ENCODE measurements around the gene WASHC4.

The WASHC4 gene

GRCh38 chr12:105200385-105200784, 92.9 kb downstream of the WASHC4 start:
- no peaks in the 10 kb centered on the region for H3K79me2 ChIP-seq (ENCODE audit: insufficient read depth, low read length)
- H3K4me1 ChIP-seq (ENCODE audit: insufficient read depth, low read length, severe bottlenecking) = no peaks in the 10 kb centered on the region
- H3K36me3 ChIP-seq (ENCODE audit: insufficient read depth, low read length) = no peaks in the 10 kb centered on the region
- H3K9me3 ChIP-seq (ENCODE audit: low read length) = no peaks in the 10 kb centered on the region
- H3F3A ChIP-seq (ENCODE audit: insufficient read depth, low read length) = no peaks in the 10 kb centered on the region
- H3K9me2 ChIP-seq (ENCODE audit: low read depth, low read length) = no peaks in the 10 kb centered on the region
- H3K27ac ChIP-seq (ENCODE audit: low read depth, low read length, poor library complexity, severe bottlenecking) = no peak overlapping the region
- no peak overlapping the region for H2AFZ ChIP-seq (ENCODE audit: low read length)
- no peak overlapping the region for H3K9ac ChIP-seq (ENCODE audit: low read length)
- no peak for TF ChIP-seq EZH2 (IDR thresholded peaks at IDR 0.05; ENCODE audit: borderline replicate concordance, low read length)
- TF ChIP-seq, protein P1, sequence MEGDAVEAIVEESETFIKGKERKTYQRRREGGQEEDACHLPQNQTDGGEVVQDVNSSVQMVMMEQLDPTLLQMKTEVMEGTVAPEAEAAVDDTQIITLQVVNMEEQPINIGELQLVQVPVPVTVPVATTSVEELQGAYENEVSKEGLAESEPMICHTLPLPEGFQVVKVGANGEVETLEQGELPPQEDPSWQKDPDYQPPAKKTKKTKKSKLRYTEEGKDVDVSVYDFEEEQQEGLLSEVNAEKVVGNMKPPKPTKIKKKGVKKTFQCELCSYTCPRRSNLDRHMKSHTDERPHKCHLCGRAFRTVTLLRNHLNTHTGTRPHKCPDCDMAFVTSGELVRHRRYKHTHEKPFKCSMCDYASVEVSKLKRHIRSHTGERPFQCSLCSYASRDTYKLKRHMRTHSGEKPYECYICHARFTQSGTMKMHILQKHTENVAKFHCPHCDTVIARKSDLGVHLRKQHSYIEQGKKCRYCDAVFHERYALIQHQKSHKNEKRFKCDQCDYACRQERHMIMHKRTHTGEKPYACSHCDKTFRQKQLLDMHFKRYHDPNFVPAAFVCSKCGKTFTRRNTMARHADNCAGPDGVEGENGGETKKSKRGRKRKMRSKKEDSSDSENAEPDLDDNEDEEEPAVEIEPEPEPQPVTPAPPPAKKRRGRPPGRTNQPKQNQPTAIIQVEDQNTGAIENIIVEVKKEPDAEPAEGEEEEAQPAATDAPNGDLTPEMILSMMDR (IDR thresholded peaks at IDR 0.05; ENCODE audit: low read length) = no peak
- H4K20me1 ChIP-seq (ENCODE audit: insufficient read depth, low read length) = no peaks in the 10 kb centered on the region
- H3K27me3 ChIP-seq (ENCODE audit: insufficient read depth, low read length) = no peaks in the 10 kb centered on the region
- H3K4me2 ChIP-seq (ENCODE audit: low read length) = no peak overlapping the region
- no peak overlapping the region for H3K4me3 ChIP-seq (ENCODE audit: low read depth, low read length, poor library complexity, severe bottlenecking)

DNA sequence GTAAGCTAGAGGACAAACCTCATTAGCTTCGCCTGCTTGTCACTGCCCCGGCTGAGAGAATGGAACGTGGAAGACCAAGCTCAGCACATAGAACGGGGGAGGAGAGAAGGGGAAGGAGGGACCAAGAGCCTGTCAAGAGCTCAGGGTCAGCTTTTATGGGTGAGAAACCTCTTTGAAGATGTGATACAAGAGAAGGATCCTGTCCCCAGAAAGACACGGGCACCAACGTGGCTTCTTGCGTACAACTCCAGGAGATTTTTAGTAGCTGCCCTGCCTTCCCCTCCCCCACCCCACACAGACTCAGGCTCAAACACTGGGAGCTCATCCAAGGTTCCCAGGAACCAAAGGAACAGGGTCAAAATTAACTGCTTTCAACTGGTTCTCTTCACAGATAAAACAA, 93.8 kb downstream of the WASHC4 start:
- no peak overlapping the region for H2AFZ ChIP-seq (ENCODE audit: low read length)
- H3K9me3 ChIP-seq (ENCODE audit: low read length) = no peaks in the 10 kb centered on the region
- H3K4me1 ChIP-seq (ENCODE audit: insufficient read depth, low read length, severe bottlenecking) = no peaks in the 10 kb centered on the region
- no peak overlapping the region for H3K4me2 ChIP-seq (ENCODE audit: low read length)
- H3K4me3 ChIP-seq (ENCODE audit: low read depth, low read length, poor library complexity, severe bottlenecking) = no peak overlapping the region
- no peaks in the 10 kb centered on the region for H3K36me3 ChIP-seq (ENCODE audit: insufficient read depth, low read length)
- no peaks in the 10 kb centered on the region for H4K20me1 ChIP-seq (ENCODE audit: insufficient read depth, low read length)
- H3K9ac ChIP-seq (ENCODE audit: low read length) = no peak overlapping the region
- no peaks in the 10 kb centered on the region for H3K27me3 ChIP-seq (ENCODE audit: insufficient read depth, low read length)
- H3K79me2 ChIP-seq (ENCODE audit: insufficient read depth, low read length) = no peaks in the 10 kb centered on the region
- no peak overlapping the region for H3K27ac ChIP-seq (ENCODE audit: low read depth, low read length, poor library complexity, severe bottlenecking)
- TF ChIP-seq EZH2 (IDR thresholded peaks at IDR 0.05; ENCODE audit: borderline replicate concordance, low read length) = no peak
- TF ChIP-seq, protein P1 (IDR thresholded peaks at IDR 0.05; ENCODE audit: low read length) = no peak
- H3F3A ChIP-seq (ENCODE audit: insufficient read depth, low read length) = no peaks in the 10 kb centered on the region
- no peaks in the 10 kb centered on the region for H3K9me2 ChIP-seq (ENCODE audit: low read depth, low read length)

DNA sequence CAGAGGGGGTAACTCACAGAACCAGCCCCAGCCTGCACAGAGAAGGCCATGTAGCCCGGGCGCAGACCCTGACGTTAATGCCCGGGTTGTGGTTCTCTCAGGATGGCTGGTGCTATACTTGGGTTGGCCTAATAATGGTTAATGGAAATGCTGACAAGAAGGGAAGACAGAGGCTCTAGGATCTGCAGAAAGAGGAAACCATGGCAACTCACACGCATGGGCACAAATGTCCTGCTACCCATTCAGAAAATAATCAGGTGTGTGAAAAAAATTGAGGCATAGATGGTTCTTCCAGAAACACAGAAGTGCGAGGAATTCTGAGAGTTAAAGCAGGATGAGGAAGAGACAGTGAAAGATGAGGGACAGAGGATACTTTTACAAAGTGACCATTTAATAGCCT, 94.7 kb downstream of the WASHC4 start:
- Histone ChIP-seq H2AFZ (ENCODE audit: low read length) (no peak overlapping the region), H3K4me3 (ENCODE audit: low read depth, low read length, poor library complexity, severe bottlenecking) (no peak overlapping the region), H3K27me3 (ENCODE audit: insufficient read depth, low read length) (no peaks in the 10 kb centered on the region), H3K79me2 (ENCODE audit: insufficient read depth, low read length) (no peaks in the 10 kb centered on the region), H3K36me3 (ENCODE audit: insufficient read depth, low read length) (no peaks in the 10 kb centered on the region), H3K9me3 (ENCODE audit: low read length) (no peaks in the 10 kb centered on the region), H3K27ac (ENCODE audit: low read depth, low read length, poor library complexity, severe bottlenecking) (no peak overlapping the region), H3F3A (ENCODE audit: insufficient read depth, low read length) (no peaks in the 10 kb centered on the region), H3K4me1 (ENCODE audit: insufficient read depth, low read length, severe bottlenecking) (no peaks in the 10 kb centered on the region), H3K9ac (ENCODE audit: low read length) (no peak overlapping the region), H3K4me2 (ENCODE audit: low read length) (no peak overlapping the region), H3K9me2 (ENCODE audit: low read depth, low read length) (no peaks in the 10 kb centered on the region), H4K20me1 (ENCODE audit: insufficient read depth, low read length) (no peaks in the 10 kb centered on the region)
- TF ChIP-seq EZH2 (IDR thresholded peaks at IDR 0.05; ENCODE audit: borderline replicate concordance, low read length) = no peak
- TF ChIP-seq, protein P1 (IDR thresholded peaks at IDR 0.05; ENCODE audit: low read length) = no peak
